Measurements from ENCODE around the gene PCDHGB5. TPM values are rescaled to one million over a fixed set of nuclear protein-coding genes. Genes with fewer than 3 reads are reported as not detected.
"Not testable (repeated sequence)": the region's sequence is repeated elsewhere in the genome, so short reads cannot be mapped to it uniquely, and the experiment has no call there.

PCDHGB5 gene
- polyA plus RNA-seq, 3 donors: 9.3 to 12.0 (median 9.7) TPM

DNA sequence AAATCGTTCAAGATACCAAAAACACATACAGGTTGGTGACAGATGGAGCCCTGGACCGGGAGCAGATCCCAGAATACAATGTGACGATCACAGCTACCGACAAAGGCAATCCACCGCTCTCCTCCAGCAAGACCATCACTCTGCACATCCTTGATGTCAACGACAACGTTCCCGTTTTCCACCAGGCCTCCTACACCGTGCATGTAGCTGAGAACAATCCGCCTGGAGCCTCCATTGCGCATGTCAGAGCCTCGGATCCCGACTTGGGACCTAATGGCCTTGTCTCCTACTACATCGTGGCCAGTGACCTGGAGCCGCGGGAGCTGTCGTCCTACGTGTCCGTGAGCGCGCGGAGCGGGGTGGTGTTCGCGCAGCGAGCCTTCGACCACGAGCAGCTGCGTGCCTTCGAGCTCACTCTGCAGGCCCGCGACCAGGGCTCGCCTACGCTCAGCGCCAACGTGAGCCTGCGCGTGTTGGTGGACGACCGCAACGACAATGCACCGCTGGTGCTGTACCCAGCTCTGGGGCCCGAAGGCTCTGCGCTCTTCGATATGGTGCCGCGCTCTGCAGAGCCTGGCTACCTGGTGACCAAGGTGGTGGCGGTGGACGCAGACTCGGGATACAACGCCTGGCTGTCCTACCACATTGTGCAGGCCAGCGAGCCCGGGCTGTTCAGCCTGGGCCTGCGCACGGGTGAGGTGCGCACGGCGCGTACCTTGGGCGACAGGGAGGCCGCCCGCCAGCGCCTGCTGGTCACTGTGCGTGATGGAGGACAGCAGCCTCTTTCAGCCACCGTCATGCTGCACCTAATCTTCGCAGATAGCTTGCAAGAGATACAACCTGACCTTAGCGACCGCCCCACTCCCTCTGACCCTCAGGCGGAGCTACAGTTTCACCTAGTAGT, 25.9 kb upstream of the PCDHGB5 start:
- no peak for DNase-seq

DNA sequence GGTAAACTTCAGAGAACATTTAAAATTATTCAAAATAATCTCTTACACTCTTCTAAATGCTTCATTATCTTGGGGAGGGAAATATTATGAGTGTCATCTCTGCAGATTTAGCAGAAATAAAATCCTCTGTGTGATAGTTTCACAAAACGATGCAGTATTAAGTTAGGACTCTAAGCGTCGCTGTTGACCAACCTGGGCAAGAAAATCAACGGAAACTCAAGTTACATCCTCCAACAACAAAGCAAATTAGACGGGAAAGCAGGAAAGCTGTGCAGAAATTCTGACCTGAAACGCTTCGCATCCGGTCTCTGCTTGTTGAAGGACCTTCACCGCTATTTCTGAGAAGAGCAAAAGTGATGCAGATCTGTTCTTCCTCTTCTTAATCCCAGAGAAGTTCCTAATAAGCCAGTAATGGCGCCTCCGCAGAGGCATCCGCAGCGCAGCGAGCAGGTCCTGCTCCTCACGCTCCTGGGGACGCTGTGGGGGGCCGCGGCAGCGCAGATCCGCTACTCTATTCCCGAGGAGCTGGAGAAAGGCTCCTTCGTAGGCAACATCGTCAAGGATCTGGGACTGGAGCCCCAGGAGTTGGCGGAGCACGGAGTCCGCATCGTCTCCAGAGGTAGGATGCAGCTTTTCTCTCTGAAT, 24.0 kb upstream of the PCDHGB5 start, which contains the start of gene PCDHGA6:
Gene PCDHGA6, plus strand, starts transcription at position 219 of the 645 bp plus-strand sequence. Its CDS starts 193 bp downstream, at position 412.
- DNase-seq: no peak

DNA sequence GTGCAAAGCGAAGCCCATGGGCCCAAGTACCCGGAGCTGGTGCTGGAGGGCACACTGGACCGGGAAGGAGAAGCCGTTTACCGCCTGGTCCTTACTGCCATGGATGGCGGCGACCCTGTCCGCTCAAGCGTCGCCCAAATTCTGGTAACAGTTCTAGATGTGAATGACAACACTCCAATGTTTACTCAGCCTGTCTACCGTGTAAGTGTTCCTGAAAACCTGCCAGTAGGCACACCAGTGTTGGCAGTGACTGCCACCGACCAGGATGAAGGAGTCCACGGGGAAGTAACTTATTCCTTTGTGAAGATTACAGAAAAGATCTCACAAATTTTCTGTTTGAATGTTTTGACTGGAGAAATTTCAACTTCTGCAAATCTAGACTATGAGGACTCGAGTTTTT, 23.1 kb upstream of the PCDHGB5 start:
- DNase-seq: no peak

DNA sequence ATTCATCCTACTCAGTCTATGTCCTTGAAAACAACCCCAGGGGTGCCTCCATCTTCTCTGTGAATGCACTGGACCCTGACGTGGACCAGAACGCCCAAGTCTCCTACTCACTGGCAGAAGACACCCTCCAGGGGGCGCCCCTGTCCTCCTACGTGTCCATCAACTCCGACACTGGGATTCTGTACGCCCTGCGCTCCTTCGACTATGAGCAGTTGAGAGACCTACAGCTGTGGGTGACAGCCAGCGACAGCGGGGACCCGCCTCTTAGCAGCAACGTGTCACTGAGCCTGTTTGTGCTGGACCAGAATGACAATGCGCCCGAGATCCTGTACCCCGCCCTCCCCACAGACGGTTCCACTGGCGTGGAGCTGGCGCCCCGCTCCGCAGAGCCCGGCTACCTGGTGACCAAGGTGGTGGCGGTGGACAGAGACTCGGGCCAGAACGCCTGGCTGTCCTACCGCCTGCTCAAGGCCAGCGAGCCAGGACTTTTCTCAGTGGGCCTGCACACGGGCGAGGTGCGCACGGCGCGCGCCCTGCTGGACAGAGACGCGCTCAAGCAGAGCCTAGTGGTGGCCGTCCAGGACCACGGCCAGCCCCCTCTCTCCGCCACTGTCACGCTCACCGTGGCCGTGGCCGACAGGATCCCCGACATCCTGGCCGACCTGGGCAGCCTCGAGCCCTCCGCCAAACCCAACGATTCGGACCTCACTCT, 22.1 kb upstream of the PCDHGB5 start:
- DNase-seq: not testable (repeated sequence)

DNA sequence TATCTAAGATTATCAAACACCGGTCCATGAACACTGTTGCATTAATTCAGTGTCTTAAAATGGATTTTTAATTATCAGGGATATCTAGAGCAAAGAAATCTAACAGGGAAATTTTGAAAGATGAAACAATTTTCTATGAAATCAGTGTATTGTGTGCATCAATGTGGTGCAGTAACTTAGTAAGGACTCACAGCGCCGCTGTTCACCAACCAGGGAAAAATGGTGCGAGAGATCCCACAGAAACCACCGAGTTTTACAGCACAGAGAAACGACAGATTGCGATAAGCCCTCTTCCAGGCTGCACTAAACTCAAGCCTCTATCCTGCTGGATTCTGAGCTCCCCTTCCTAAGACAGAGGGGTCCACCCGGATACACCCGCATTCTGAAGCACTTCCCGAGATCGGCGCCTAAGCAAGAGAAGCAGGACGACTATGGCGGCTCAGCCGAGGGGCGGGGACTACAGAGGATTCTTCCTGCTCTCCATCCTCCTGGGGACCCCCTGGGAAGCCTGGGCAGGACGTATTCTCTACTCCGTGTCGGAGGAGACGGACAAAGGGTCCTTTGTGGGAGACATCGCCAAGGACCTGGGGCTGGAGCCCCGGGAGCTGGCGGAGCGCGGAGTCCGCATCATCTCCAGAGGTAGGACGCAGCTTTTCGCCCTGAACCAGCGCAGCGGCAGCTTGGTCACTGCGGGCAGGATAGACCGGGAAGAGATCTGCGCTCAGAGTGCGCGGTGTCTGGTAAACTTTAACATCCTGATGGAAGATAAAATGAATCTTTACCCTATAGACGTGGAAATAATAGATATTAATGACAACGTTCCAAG, 15.1 kb upstream of the PCDHGB5 start, which contains the start of gene PCDHGA7:
Gene PCDHGA7, plus strand, starts transcription at position 274 of the 826 bp plus-strand sequence. Its CDS starts 158 bp downstream, at position 432.
- no peak for DNase-seq

DNA sequence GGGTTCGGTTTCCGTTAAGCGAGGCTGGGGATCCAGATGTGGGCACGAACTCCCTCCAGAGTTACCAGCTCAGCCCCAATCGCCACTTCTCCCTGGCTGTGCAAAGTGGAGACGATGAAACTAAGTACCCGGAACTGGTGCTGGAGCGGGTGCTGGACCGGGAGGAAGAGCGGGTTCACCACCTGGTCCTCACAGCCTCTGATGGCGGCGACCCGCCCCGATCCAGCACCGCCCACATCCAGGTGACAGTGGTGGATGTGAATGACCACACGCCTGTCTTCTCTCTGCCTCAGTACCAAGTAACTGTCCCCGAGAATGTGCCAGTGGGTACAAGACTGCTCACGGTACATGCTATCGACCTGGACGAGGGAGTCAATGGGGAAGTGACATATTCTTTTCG, 14.4 kb upstream of the PCDHGB5 start:
- DNase-seq: no peak

DNA sequence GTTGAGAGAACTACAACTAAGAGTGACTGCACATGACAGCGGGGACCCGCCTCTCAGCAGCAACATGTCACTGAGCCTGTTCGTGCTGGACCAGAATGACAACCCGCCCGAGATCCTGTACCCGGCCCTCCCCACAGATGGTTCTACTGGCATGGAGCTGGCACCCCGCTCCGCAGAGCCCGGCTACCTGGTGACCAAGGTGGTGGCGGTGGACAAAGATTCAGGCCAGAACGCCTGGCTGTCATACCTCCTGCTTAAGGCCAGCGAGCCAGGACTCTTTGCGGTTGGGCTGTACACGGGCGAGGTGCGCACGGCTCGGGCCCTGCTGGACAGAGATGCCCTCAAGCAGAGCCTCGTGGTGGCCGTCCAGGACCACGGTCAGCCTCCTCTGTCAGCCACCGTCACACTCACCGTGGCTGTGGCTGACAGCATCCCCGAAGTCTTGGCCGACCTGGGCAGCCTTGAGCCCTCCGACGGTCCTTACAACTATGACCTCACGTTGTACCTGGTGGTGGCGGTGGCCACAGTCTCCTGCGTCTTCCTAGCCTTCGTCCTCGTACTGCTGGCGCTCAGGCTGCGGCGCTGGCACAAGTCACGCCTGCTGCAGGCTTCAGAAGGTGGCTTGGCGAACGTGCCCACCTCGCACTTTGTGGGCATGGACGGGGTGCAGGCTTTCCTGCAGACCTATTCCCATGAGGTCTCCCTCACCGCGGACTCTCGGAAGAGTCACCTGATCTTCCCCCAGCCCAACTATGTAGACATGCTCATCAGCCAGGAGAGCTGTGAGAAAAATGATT, 13.1 kb upstream of the PCDHGB5 start:
- no peak for DNase-seq

DNA sequence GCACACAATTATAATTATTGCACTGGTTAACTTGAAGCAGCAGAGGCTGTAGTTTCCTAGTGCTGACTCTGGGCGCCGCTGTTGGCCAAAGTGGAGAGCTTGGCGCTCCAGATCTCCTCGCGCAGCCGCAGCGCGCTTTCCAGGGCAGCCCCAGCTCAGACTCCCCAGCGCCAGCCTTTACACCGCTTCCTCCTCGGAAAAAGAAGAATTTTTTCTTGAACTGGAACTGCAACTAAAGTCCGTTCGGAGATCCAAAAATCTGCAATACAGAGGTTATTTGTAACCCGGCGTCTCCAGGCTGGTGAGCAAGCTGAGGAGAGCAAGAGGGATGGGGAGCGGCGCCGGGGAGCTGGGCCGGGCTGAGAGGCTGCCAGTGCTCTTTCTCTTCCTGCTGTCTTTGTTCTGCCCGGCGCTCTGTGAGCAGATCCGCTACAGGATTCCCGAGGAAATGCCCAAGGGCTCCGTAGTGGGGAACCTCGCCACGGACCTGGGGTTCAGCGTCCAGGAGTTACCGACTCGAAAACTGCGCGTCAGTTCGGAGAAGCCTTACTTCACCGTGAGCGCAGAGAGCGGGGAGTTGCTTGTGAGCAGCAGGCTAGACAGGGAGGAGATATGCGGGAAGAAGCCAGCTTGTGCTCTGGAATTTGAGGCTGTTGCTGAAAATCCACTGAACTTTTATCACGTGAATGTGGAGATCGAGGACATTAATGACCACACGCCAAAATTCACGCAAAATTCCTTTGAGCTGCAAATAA, 10.0 kb upstream of the PCDHGB5 start, which contains the start of gene PCDHGB4:
Gene PCDHGB4, plus strand, starts transcription at position 142 of the 755 bp plus-strand sequence. Its CDS starts 187 bp downstream, at position 329.
- DNase-seq: not testable (repeated sequence)

DNA sequence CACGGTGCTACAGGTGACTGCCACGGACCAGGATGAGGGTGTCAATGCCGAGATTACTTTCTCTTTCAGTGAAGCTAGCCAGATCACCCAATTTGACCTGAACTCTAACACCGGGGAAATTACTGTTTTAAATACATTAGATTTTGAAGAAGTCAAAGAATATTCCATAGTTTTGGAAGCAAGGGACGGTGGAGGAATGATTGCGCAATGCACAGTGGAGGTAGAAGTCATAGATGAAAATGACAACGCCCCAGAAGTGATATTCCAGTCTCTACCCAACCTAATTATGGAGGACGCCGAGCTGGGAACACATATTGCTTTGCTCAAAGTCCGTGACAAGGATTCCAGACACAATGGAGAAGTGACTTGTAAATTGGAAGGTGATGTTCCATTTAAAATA, 9.1 kb upstream of the PCDHGB5 start:
- no peak for DNase-seq

DNA sequence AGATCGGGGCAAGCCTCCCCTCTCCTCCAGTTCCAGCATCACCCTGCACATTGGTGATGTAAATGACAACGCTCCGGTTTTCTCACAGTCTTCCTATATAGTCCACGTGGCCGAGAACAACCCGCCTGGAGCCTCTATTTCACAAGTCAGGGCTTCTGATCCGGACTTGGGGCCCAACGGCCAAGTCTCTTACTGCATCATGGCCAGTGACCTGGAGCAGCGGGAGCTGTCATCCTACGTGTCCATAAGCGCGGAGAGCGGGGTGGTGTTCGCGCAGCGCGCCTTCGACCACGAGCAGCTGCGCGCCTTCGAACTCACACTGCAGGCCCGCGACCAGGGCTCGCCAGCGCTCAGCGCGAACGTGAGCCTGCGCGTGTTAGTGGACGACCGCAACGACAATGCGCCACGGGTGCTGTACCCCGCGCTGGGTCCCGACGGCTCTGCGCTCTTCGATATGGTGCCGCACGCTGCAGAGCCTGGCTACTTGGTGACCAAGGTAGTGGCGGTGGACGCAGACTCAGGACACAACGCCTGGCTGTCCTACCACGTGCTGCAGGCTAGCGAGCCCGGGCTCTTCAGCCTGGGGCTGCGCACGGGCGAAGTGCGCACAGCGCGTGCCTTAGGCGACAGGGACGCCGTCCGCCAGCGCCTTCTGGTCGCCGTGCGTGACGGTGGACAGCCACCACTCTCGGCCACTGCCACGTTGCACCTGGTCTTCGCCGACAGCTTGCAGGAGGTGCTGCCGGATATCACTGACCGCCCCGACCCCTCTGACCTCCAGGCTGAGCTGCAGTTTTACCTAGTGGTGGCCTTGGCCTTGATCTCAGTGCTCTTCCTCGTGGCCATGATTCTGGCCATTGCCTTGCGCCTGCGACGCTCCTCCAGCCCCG, 8.3 kb upstream of the PCDHGB5 start:
- DNase-seq: no peak

DNA sequence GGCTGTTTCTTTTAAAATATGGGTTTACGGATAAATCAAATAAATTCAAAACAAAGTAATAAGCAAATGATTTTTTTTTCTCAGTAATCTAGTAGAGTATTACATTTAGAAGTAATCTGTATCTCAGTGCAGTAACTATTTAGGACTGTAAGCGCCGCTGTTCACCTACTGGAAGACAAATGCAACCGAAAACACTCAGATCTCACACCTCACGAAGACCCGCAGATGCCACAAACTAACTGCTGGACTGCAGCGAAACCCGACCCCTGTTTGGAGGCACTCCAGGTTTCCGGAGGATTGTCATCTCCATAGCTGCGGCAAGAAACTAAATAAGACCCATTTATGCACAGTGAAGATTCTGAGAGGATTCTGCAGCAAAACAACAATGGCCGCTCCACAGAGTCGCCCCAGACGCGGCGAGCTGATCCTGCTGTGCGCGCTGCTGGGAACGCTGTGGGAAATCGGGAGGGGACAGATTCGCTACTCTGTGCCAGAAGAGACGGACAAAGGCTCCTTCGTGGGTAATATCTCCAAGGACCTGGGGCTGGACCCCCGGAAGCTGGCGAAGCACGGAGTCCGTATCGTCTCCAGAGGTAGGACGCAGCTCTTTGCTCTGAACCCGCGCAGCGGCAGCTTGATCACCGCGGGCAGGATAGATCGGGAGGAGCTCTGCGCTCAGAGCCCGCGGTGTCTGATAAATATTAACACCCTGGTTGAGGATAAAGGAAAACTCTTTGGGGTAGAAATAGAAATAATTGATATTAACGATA, 5.1 kb upstream of the PCDHGB5 start, which contains the start of gene PCDHGA8:
Gene PCDHGA8, plus strand, starts transcription at position 205 of the 770 bp plus-strand sequence. Its CDS starts 181 bp downstream, at position 386.
- no peak for DNase-seq

DNA sequence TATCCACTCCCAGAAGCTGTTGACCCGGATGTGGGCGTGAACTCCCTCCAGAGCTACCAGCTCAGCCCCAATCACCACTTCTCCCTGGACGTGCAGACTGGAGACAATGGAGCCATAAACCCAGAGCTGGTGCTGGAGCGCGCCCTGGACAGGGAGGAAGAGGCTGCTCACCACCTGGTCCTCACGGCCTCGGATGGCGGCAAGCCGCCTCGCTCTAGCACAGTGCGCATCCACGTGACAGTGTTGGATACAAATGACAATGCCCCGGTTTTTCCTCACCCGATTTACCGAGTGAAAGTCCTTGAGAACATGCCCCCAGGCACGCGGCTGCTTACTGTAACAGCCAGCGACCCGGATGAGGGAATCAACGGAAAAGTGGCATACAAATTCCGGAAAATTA, 4.5 kb upstream of the PCDHGB5 start:
- no peak for DNase-seq

DNA sequence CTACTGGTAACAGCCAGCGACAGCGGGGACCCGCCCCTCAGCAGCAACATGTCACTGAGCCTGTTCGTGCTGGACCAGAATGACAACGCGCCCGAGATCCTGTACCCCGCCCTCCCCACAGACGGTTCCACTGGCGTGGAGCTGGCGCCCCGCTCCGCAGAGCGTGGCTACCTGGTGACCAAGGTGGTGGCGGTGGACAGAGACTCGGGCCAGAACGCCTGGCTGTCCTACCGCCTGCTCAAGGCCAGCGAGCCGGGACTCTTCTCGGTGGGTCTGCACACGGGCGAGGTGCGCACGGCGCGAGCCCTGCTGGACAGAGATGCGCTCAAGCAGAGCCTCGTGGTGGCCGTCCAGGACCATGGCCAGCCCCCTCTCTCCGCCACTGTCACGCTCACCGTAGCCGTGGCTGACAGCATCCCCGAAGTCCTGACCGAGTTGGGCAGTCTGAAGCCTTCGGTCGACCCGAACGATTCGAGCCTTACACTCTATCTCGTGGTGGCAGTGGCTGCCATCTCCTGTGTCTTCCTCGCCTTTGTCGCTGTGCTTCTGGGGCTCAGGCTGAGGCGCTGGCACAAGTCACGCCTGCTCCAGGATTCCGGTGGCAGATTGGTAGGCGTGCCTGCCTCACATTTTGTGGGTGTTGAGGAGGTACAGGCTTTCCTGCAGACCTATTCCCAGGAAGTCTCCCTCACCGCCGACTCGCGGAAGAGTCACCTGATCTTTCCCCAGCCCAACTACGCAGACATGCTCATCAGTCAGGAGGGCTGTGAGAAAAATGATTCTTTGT, 3.2 kb upstream of the PCDHGB5 start:
- not testable (repeated sequence) for DNase-seq

DNA sequence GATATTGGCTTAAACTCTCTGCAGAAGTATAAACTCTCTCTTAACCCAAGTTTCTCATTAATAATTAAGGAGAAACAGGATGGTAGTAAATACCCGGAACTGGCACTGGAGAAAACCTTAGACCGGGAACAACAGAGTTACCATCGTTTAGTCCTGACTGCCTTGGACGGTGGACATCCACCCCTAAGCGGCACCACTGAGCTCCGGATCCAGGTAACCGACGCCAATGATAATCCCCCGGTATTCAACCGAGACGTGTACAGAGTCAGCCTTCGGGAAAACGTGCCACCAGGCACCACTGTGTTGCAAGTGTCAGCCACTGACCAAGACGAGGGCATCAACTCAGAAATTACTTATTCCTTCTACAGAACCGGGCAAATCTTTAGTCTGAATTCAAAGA, 861 bp downstream of the PCDHGB5 start:
- no peak for DNase-seq

DNA sequence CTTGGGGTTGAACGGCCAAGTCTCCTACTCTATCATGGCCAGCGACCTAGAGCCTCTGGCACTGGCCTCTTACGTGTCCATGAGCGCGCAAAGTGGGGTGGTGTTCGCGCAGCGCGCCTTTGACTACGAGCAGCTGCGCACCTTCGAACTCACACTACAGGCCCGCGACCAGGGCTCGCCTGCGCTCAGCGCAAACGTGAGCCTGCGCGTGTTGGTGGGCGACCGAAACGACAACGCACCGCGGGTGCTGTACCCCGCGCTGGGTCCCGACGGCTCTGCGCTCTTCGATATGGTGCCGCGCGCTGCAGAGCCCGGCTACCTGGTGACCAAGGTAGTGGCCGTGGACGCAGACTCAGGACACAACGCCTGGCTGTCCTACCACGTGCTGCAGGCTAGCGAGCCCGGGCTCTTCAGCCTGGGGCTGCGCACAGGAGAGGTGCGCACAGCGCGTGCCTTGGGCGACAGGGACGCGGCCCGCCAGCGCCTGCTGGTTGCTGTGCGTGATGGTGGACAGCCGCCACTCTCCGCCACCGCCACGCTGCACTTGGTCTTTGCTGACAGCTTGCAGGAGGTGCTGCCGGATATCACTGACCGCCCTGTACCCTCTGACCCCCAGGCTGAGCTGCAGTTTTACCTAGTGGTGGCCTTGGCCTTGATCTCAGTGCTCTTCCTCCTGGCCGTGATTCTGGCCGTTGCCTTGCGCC, 2.0 kb downstream of the PCDHGB5 start:
- DNase-seq: no peak
